GM12873 (cell line): ENCODE results near the gene AKT1.

Experiments
- CTCF ChIP-seq: IDR thresholded peaks from 2 replicates; pipeline ENCODE4 v1.5.1; 2012; ENCODE audit warnings: low read depth, mild to moderate bottlenecking, moderate library complexity, low read length, control low read depth; ENCODE audit not compliant: insufficient read depth; ENCODE audit errors: missing control alignments

Gene AKT1

GRCh38 chr14:104735830-104736642, 59.5 kb downstream of the AKT1 start:
- no peak for TF ChIP-seq CTCF

- TF ChIP-seq CTCF, result no peak
Observed at GRCh38 chr14:104734991-104735779, 60.4 kb downstream of the AKT1 start.

GRCh38 chr14:104734601-104734990, 61.0 kb downstream of the AKT1 start:
- no peak for TF ChIP-seq CTCF

GRCh38 chr14:104734051-104734587, 61.4 kb downstream of the AKT1 start:
- no peak for TF ChIP-seq CTCF

GRCh38 chr14:104732931-104733681, 62.4 kb downstream of the AKT1 start:
- TF ChIP-seq CTCF, result no peak

- TF ChIP-seq CTCF, result no peak
Observed at GRCh38 chr14:104732355-104732804, 63.2 kb downstream of the AKT1 start.
